ENCODE measurements around the gene TNFRSF13B. TPM values are rescaled to one million over a fixed set of nuclear protein-coding genes. Genes with fewer than 3 reads are reported as not detected.
"Not testable (repeated sequence)": the region's sequence is repeated elsewhere in the genome, so short reads cannot be mapped to it uniquely, and the experiment has no call there.

Gene TNFRSF13B
- total RNA-seq, 1 experiment from 2014 or later = not detected

DNA sequence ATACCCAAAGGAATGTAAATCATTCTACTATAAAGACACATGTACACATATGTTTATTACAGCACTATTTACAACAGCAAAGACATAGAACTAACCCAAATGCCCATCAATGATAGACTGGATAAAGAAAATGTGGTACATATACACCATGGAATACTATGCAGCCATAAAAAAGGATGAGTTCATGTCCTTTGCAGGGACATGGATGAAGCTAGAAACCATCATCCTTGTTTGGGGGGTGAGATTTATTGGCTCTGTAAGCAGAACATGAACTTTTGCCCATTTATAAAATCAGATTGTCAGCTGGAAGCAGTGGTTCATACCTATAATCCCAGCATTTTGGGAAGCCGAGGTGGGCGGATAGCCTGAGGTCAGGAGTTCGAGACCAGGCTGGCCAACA, 68.8 kb downstream of the TNFRSF13B start:
- H3K9ac ChIP-seq (ENCODE audit: low read length); H3K4me2 ChIP-seq (ENCODE audit: low read depth, low read length, poor library complexity, severe bottlenecking); H3K27ac ChIP-seq (ENCODE audit: low read length); H3K27me3 ChIP-seq (ENCODE audit: low read length); H3K4me3 ChIP-seq (ENCODE audit: low read length); H3K9me3 ChIP-seq (ENCODE audit: low read length); DNase-seq; H3K4me1 ChIP-seq (ENCODE audit: low read length); H2AFZ ChIP-seq (ENCODE audit: low read length); H3K36me3 ChIP-seq (ENCODE audit: insufficient read depth, low read length); H3K9me2 ChIP-seq (replicated peaks; ENCODE audit: insufficient read depth, low read length); H3K79me2 ChIP-seq (ENCODE audit: low read length); H4K20me1 ChIP-seq (ENCODE audit: insufficient read depth, low read depth, low read length): not testable (repeated sequence)

- no peaks in the 10 kb centered on the region for H3K4me1 ChIP-seq (ENCODE audit: low read length)
- no peaks in the 10 kb centered on the region for H3K9me3 ChIP-seq (ENCODE audit: low read length)
- no peaks in the 10 kb centered on the region for H3K9me2 ChIP-seq (replicated peaks; ENCODE audit: insufficient read depth, low read length)
- H4K20me1 ChIP-seq (ENCODE audit: insufficient read depth, low read depth, low read length) = no peaks in the 10 kb centered on the region
- DNase-seq = no peak
- H3K9ac ChIP-seq (ENCODE audit: low read length) = no peak overlapping the region
- H3K79me2 ChIP-seq (ENCODE audit: low read length) = no peaks in the 10 kb centered on the region
- no peak overlapping the region for H3K4me2 ChIP-seq (ENCODE audit: low read depth, low read length, poor library complexity, severe bottlenecking)
- no peaks in the 10 kb centered on the region for H3K36me3 ChIP-seq (ENCODE audit: insufficient read depth, low read length)
- no peak overlapping the region for H3K27ac ChIP-seq (ENCODE audit: low read length)
- no peaks in the 10 kb centered on the region for H3K27me3 ChIP-seq (ENCODE audit: low read length)
- H3K4me3 ChIP-seq (ENCODE audit: low read length) = no peak overlapping the region
- H2AFZ ChIP-seq (ENCODE audit: low read length) = no peak overlapping the region
Observed at GRCh38 chr17:16900288-16900882, 71.5 kb downstream of the TNFRSF13B start.

GRCh38 chr17:16897211-16897896, 74.6 kb downstream of the TNFRSF13B start:
- H3K9me3 ChIP-seq (ENCODE audit: low read length); H3K9me2 ChIP-seq (replicated peaks; ENCODE audit: insufficient read depth, low read length); DNase-seq; H4K20me1 ChIP-seq (ENCODE audit: insufficient read depth, low read depth, low read length); H3K4me3 ChIP-seq (ENCODE audit: low read length); H3K27ac ChIP-seq (ENCODE audit: low read length); H3K36me3 ChIP-seq (ENCODE audit: insufficient read depth, low read length); H3K79me2 ChIP-seq (ENCODE audit: low read length); H3K4me1 ChIP-seq (ENCODE audit: low read length); H2AFZ ChIP-seq (ENCODE audit: low read length); H3K27me3 ChIP-seq (ENCODE audit: low read length); H3K4me2 ChIP-seq (ENCODE audit: low read depth, low read length, poor library complexity, severe bottlenecking); H3K9ac ChIP-seq (ENCODE audit: low read length): not testable (repeated sequence)

DNA sequence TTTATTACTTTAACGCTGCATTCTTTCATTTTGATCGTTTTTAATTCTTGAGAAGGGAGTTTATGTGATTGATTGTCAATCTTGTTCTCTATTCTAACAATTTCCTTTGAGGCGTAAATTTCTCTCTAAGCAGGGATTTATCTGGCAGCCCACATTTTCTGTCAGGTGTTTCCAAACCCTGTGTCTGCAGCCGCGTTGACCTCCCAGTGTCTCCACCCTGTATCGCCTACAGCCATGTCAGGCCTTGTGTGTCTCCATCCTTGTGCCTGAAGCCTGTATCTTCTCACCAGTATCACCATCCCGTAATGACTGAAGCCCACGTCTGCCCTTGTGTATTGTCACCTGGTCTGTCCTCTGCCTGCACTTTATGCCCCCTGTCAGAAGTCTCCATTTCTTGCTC, 75.7 kb downstream of the TNFRSF13B start:
- not testable (repeated sequence) for H3K9me3 ChIP-seq (ENCODE audit: low read length); DNase-seq; H3K36me3 ChIP-seq (ENCODE audit: insufficient read depth, low read length)

DNA sequence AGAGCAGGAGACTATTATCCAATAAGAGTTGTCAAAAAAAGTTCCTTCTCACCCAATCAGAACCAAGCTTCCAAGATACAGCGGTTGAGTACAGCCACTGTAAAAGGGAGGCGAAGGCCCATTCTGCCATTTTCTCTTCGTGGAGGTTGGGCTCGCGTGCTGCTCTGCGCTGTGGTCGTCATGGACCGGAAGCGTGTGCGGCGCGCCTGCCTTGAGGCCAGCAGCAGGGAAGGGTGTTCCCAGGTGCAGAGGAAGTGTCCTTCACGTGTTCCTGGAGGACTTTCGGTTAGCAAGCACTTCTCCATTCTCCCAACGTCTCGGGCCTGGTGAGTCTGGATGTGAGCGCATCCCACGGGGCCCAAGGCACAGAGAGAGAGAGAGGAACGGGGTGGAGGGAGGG, 78.4 kb downstream of the TNFRSF13B start:
- not testable (repeated sequence) for H4K20me1 ChIP-seq (ENCODE audit: insufficient read depth, low read depth, low read length); H2AFZ ChIP-seq (ENCODE audit: low read length); H3K4me2 ChIP-seq (ENCODE audit: low read depth, low read length, poor library complexity, severe bottlenecking); H3K27ac ChIP-seq (ENCODE audit: low read length); H3K9me2 ChIP-seq (replicated peaks; ENCODE audit: insufficient read depth, low read length); H3K4me1 ChIP-seq (ENCODE audit: low read length); H3K9me3 ChIP-seq (ENCODE audit: low read length); H3K9ac ChIP-seq (ENCODE audit: low read length); H3K79me2 ChIP-seq (ENCODE audit: low read length); H3K4me3 ChIP-seq (ENCODE audit: low read length); DNase-seq; H3K36me3 ChIP-seq (ENCODE audit: insufficient read depth, low read length); H3K27me3 ChIP-seq (ENCODE audit: low read length)

More for the DNA sequence above, 75.7 kb downstream of the TNFRSF13B start:
- not testable (repeated sequence) for H3K27ac ChIP-seq (ENCODE audit: low read length); H3K9ac ChIP-seq (ENCODE audit: low read length); H3K27me3 ChIP-seq (ENCODE audit: low read length); H3K4me1 ChIP-seq (ENCODE audit: low read length); H3K4me3 ChIP-seq (ENCODE audit: low read length); H4K20me1 ChIP-seq (ENCODE audit: insufficient read depth, low read depth, low read length); H3K79me2 ChIP-seq (ENCODE audit: low read length); H2AFZ ChIP-seq (ENCODE audit: low read length); H3K9me2 ChIP-seq (replicated peaks; ENCODE audit: insufficient read depth, low read length); H3K4me2 ChIP-seq (ENCODE audit: low read depth, low read length, poor library complexity, severe bottlenecking)

- DNase-seq; H3K4me1 ChIP-seq (ENCODE audit: low read length); H2AFZ ChIP-seq (ENCODE audit: low read length); H3K4me3 ChIP-seq (ENCODE audit: low read length); H3K9ac ChIP-seq (ENCODE audit: low read length); H3K4me2 ChIP-seq (ENCODE audit: low read depth, low read length, poor library complexity, severe bottlenecking); H3K9me2 ChIP-seq (replicated peaks; ENCODE audit: insufficient read depth, low read length); H3K9me3 ChIP-seq (ENCODE audit: low read length); H4K20me1 ChIP-seq (ENCODE audit: insufficient read depth, low read depth, low read length); H3K79me2 ChIP-seq (ENCODE audit: low read length); H3K36me3 ChIP-seq (ENCODE audit: insufficient read depth, low read length); H3K27me3 ChIP-seq (ENCODE audit: low read length); H3K27ac ChIP-seq (ENCODE audit: low read length): not testable (repeated sequence)
Observed at GRCh38 chr17:16892876-16893454, 79.0 kb downstream of the TNFRSF13B start.

DNA sequence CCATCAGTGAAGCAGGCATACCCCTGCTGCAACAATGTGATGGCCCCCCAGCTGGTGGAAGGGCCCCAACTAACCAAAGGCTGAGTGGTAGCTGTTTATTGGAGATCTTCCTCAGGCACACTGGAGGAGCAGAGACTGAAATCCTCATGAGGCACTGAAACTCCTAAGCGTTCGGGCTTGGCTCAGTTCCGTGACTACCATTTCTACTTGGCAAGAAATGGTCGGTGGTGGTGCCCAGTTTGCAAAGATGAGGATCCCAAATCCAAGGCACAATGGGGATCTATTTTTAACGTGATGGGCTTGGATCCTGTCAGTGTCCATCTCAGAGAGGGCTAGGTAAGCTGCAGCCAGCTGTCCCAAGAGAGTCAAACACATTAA, 82.8 kb downstream of the TNFRSF13B start:
- no peaks in the 10 kb centered on the region for H4K20me1 ChIP-seq (ENCODE audit: insufficient read depth, low read depth, low read length)
- H3K4me2 ChIP-seq (ENCODE audit: low read depth, low read length, poor library complexity, severe bottlenecking) = no peak overlapping the region
- H3K4me1 ChIP-seq (ENCODE audit: low read length) = no peaks in the 10 kb centered on the region
- no peaks in the 10 kb centered on the region for H3K79me2 ChIP-seq (ENCODE audit: low read length)
- no peak overlapping the region for H3K27ac ChIP-seq (ENCODE audit: low read length)
- H2AFZ ChIP-seq (ENCODE audit: low read length) = no peak overlapping the region
- no peak overlapping the region for H3K4me3 ChIP-seq (ENCODE audit: low read length)
- H3K9me3 ChIP-seq (ENCODE audit: low read length) = no peaks in the 10 kb centered on the region
- H3K27me3 ChIP-seq (ENCODE audit: low read length) = no peaks in the 10 kb centered on the region
- no peak for DNase-seq
- H3K9me2 ChIP-seq (replicated peaks; ENCODE audit: insufficient read depth, low read length) = no peaks in the 10 kb centered on the region
- H3K9ac ChIP-seq (ENCODE audit: low read length) = no peak overlapping the region
- no peaks in the 10 kb centered on the region for H3K36me3 ChIP-seq (ENCODE audit: insufficient read depth, low read length)

All from Karpas-422 (cell line).